Heart left ventricle (tissue), 16 donors: Measurements from ENCODE around the gene WNT7B. TPM values are rescaled to one million over a fixed set of nuclear protein-coding genes. Genes with fewer than 3 reads are reported as not detected.

Source experiments
- ATAC-seq, 4 donors: fragments of 200-7000 bp; cut with Tn5 transposase; one replicate each; pipeline ENCODE4 v1.9.1; 2020 to 2022; ENCODE audit warnings: moderate library complexity in 4 of 4, mild to moderate bottlenecking in 3 of 4, moderate number of reproducible peaks in 1 of 4
- DNase-seq, 5 donors: peaks; one replicate each; pipeline ENCODE4 v3.0.0-alpha.2; 2020
- H3K27ac ChIP-seq, 12 donors: fragments of 200-600 bp; sonication (generic) in 4 of 12; one replicate each; pipeline versions ENCODE4 v1.5.0 to v1.8.0; 2016 to 2022; ENCODE audit warnings: mild to moderate bottlenecking in 2 of 12
- H3K27me3 ChIP-seq, 9 donors: fragments of 200-600 bp; sonication (generic) in 2 of 9; one replicate each; pipeline versions ENCODE4 v1.5.1 to v1.8.0; 2016 to 2022; ENCODE audit warnings: mild to moderate bottlenecking in 3 of 9
- H3K36me3 ChIP-seq, 9 donors: fragments of 200-600 bp; sonication (generic) in 2 of 9; one replicate each; pipeline versions ENCODE4 v1.5.0 to v1.8.0; 2018 to 2022; ENCODE audit warnings: mild to moderate bottlenecking in 2 of 9
- H3K4me1 ChIP-seq, 12 donors: fragments of 200-600 bp; sonication (generic) in 4 of 12; one replicate each; pipeline versions ENCODE4 v1.5.0 to v1.8.0; 2016 to 2022; ENCODE audit warnings: mild to moderate bottlenecking in 3 of 12
- H3K4me3 ChIP-seq, 12 donors: fragments of 200-600 bp; sonication (generic) in 4 of 12; one replicate each; pipeline versions ENCODE4 v1.5.0 to v1.8.0; 2017 to 2022; ENCODE audit warnings: mild to moderate bottlenecking in 9 of 12, moderate library complexity in 4 of 12
- H3K9me3 ChIP-seq, 12 donors: fragments of 200-600 bp; sonication (generic) in 4 of 12; one replicate each; pipeline versions ENCODE4 v1.5.0 to v1.8.0; 2016 to 2022; ENCODE audit warnings: mild to moderate bottlenecking in 1 of 12
- POLR2A ChIP-seq, 2 donors: fragments of 450-650 bp; IDR thresholded peaks; one replicate each; pipeline ENCODE4 v1.6.1; 2017; ENCODE audit warnings: antibody characterized with exemption in 2 of 2, mild to moderate bottlenecking in 2 of 2, moderate library complexity in 2 of 2
- WGBS, 4 donors: extraction: QIAGEN DNeasy Blood & Tissue Kit in 2 of 4; methylation state at CpG; one replicate each; pipeline versions ENCODE4 v1.1.5 to v1.1.7; 2013 to 2018; 5-methylcytosine and 5-hydroxymethylcytosine counted together
- intact Hi-C, 10 donors: fragments of 100-400 bp; cut with DNase I; formaldehyde crosslinking; loops; one replicate each; pipeline versions ENCODE4 v1.11.1 to v1.14.2; 2022
- polyA plus RNA-seq, 2 donors: library from polyadenylated mRNA; stranded (reverse); fragments of 200-250 nt; gene quantifications; one replicate each; pipeline ENCODE4 v1.2.3, GENCODE V29; 2013
- total RNA-seq, 9 donors: library from RNA; depleted of rRNA in 2 of 9; stranded (reverse); fragments of >200 nt in 2 of 9; fragmentation: NEBNext Ultra II Directional in 3 of 9; extraction: Animal tissue kit (Norgen Biotek cat#: 25700) in 3 of 9; gene quantifications; one replicate each; pipeline versions ENCODE4 v1.1.0 to v1.2.4, GENCODE V29; 2016 to 2023
- TF ChIP-seq, protein P1 (sequence below), 12 donors: fragments of 200-600 bp; sonication (generic) in 4 of 12; IDR thresholded peaks; one replicate each; pipeline versions ENCODE4 v1.5.0 to v1.8.0; 2018 to 2022; ENCODE audit warnings: antibody characterized with exemption in 12 of 12, mild to moderate bottlenecking in 5 of 12
- donor health status: ischemic (EF 13 %, LVEDD 7.1; RV severe dilation, severe dysfunction).
- donor health status: healthy with polysubstance abuse.
- donor health status: DM: no; HTN: yes; CAD: no.
- donor health status: DM: no; HTN: no; CAD: no.
- donor health status: ischemic (EF 25% LVEDD 6.9; RV normal size, moderate dysfunction).
- donor health status: ischemic (EF 25% LVEDD 5.7; RV mildly dilated, moderate dysfunction).
- donor health status: healthy.
- donor health status: DM: yes; HTN: yes; CAD: no.
- donor health status: ischemic (EF 35%, LVEDD 5.7; RV mildly dilated, moderate dysfunction).
- donor health status: nonischemic (EF 11% LVEDD 7.7; RV severe dilation, severe dysfunction).
- donor health status: DM: yes; HTN: yes; CAD: no.
- donor health status: PGD.
- donor health status: ischemic (EF 29% LVEDD 5.4; RV normal size, mild dysfunction).
- donor health status: nonischemic (EF 23%, LVEDD 6.1; RV moderate dilation, normal function).

The WNT7B gene
- total and polyA plus RNA-seq, 11 donors: 0.36 TPM; not detected in 10

DNA sequence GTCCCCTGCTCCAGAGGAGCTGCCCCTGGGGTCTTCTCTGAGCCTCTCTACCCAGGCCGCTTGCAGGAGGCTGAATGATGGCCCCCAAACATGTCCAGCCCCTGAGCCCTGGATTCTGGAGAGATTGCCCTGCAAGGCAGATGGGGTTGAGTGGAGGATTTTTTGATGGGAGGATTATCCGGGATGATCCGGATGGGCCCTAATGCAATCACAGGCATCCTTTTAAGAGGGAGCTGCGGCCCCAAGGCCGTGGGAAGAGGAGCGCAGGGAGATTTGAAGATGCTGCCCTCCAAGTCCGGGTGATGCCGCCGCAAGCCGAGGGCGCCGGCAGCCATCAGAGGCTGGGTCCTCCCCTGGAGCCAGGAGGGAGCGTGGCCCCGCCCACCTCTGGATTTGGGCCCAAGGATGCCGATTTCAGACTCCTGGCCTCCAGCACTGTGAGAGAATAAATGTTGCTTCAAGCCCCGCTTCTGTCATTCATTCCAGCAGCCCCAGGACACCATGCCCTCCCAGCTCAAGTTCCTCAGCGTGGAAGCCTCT lies 66.0 kb downstream of the WNT7B start:
- no peaks in the 10 kb centered on the region for H3K36me3 ChIP-seq
- H3K27ac ChIP-seq: no peak overlapping the region
- no peak for ATAC-seq
- H3K4me3 ChIP-seq: no peak overlapping the region
- whole genome bisulfite sequencing, 4 donors: 74 to 82% (median 81%) methylated on average over 16 to 17 of the region's 17 CpGs
- intact Hi-C loops: loop anchor here in 1 of 10 donors (5.0 kb wide), 1 partner anchor 39 kb away; no protein-coding TSS in a partner anchor
- peaks cover 0 to 6% (median 0%) of the 10 kb centered on the region in 12 donors for H3K9me3 ChIP-seq
- H3K4me1 ChIP-seq: peaks cover 0 to 25% (median 4%) of the 10 kb centered on the region in 12 donors
- no peak for DNase-seq
- peaks cover 0 to 3% (median 0%) of the 10 kb centered on the region in 9 donors for H3K27me3 ChIP-seq
- TF ChIP-seq POLR2A (IDR thresholded peaks at IDR 0.05): no peak
- TF ChIP-seq, protein P1, sequence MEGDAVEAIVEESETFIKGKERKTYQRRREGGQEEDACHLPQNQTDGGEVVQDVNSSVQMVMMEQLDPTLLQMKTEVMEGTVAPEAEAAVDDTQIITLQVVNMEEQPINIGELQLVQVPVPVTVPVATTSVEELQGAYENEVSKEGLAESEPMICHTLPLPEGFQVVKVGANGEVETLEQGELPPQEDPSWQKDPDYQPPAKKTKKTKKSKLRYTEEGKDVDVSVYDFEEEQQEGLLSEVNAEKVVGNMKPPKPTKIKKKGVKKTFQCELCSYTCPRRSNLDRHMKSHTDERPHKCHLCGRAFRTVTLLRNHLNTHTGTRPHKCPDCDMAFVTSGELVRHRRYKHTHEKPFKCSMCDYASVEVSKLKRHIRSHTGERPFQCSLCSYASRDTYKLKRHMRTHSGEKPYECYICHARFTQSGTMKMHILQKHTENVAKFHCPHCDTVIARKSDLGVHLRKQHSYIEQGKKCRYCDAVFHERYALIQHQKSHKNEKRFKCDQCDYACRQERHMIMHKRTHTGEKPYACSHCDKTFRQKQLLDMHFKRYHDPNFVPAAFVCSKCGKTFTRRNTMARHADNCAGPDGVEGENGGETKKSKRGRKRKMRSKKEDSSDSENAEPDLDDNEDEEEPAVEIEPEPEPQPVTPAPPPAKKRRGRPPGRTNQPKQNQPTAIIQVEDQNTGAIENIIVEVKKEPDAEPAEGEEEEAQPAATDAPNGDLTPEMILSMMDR (IDR thresholded peaks at IDR 0.05): no peak

DNA sequence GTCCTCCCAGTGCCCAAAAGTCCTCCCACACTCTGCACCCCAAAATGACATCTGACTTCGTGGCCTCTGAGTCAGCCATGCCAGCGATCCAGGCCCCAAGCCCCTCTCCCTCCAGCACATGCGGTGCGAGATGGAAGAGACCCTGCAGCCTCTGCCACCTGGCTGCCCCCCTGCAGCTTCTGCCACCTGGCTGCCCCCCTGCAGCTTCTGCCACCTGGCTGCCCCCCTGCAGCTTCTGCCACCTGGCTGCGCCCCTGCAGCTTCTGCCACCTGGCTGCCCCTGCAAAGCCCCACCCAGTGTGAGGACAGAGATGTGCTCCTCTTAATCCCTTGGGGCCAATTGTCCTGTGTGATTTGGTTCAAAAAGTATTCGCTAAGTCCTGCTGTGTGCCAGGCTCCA lies 68.0 kb downstream of the WNT7B start:
- Histone ChIP-seq H3K9me3 (peaks cover 0 to under 1% (median 0%) of the 10 kb centered on the region in 12 donors), H3K4me1 (peaks cover 0 to 32% (median 9%) of the 10 kb centered on the region in 12 donors), H3K27me3 (peaks cover 0 to 3% (median 0%) of the 10 kb centered on the region in 9 donors), H3K27ac (no peak overlapping the region), H3K36me3 (no peaks in the 10 kb centered on the region), H3K4me3 (no peak overlapping the region)
- 82 to 97% (median 87%) methylated on average over 3 to 6 of the region's 6 CpGs for WGBS, 4 donors
- intact Hi-C loops: no loop called here
- ATAC-seq (no peak), DNase-seq (no peak)
- TF ChIP-seq POLR2A (IDR thresholded peaks at IDR 0.05): no peak
- TF ChIP-seq, protein P1 (IDR thresholded peaks at IDR 0.05): no peak

DNA sequence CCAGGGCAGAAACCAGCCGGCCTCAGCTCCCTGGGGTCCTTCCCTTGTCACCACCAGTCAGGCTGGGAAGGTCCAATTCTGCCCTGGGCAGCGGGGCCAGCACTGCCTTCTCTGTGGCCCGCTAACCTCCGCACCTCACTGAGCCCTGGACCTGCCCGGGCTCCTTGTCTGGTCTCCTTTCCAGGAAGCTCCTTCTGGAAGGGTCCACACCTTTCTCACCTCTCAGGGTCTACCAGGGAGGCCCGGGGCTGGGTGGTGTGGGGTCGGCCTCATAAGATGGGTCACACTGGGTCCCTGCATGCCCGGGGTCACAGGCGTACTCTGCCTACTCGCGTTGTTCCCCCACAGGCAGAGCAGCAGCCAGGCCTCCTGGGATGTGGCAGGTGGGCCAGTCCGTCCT lies 69.0 kb downstream of the WNT7B start:
- TF ChIP-seq, protein P1 (IDR thresholded peaks at IDR 0.05): no peak
- TF ChIP-seq POLR2A (IDR thresholded peaks at IDR 0.05): no peak

DNA sequence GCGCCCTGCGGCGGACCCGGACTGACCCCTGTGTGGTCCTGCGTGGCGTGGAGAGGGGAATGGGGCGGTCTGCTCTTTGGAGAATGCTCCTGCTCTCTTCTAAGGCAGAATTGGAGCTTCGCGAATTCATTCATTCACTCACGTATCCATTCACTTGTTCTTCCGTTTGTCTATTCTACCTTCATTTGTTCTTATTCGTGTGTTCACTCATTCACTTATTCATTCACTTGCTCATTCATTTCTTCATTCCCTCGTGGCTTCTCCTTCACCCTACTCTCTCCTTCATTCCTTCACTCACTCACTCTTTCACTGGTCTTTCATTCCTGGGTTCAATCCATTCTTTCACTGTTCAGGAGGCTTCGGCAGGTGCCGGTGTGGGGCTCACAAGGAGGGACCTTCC lies 69.6 kb downstream of the WNT7B start:
- TF ChIP-seq, protein P1 (IDR thresholded peaks at IDR 0.05): no peak
- no peak for TF ChIP-seq POLR2A (IDR thresholded peaks at IDR 0.05)
- no peak for DNase-seq
- Histone ChIP-seq H3K36me3 (no peaks in the 10 kb centered on the region), H3K4me1 (peaks cover 0 to 31% (median 10%) of the 10 kb centered on the region in 12 donors), H3K27ac (no peak overlapping the region), H3K9me3 (no peaks in the 10 kb centered on the region), H3K27me3 (peaks cover 0 to 2% (median 0%) of the 10 kb centered on the region in 9 donors), H3K4me3 (no peak overlapping the region)
- 78 to 94% (median 86%) methylated on average over 15 of the region's 15 CpGs for WGBS, 4 donors
- no peak for ATAC-seq
- intact Hi-C loops: no loop called here

More for the DNA sequence above, 69.0 kb downstream of the WNT7B start:
- Histone ChIP-seq H3K27me3 (peaks cover 0 to 2% (median 0%) of the 10 kb centered on the region in 9 donors), H3K9me3 (no peaks in the 10 kb centered on the region), H3K4me3 (no peak overlapping the region), H3K27ac (no peak overlapping the region), H3K36me3 (no peaks in the 10 kb centered on the region), H3K4me1 (peaks cover 0 to 37% (median 10%) of the 10 kb centered on the region in 12 donors)
- no peak for DNase-seq
- ATAC-seq: no peak
- intact Hi-C loops: no loop called here
- 82 to 91% (median 86%) methylated on average over 12 of the region's 12 CpGs for whole genome bisulfite sequencing, 4 donors
